HEK293 (cell line): Measurements from ENCODE around the gene ARF3.

Source experiments
- CTCF ChIA-PET: fragments of 350-600 bp; formaldehyde crosslinking; extraction: SDS; loops from one replicate; lab custom pipeline; 2021; ENCODE audit warnings: antibody characterized with exemption; lab: Yijun Ruan, JAX
- POLR2A ChIA-PET: fragments of 300-600 bp; formaldehyde crosslinking; extraction: SDS; loops from one replicate; lab custom pipeline; 2020; ENCODE audit warnings: antibody characterized with exemption, inconsistent platforms; lab: Yijun Ruan, JAX
- H3K27ac ChIP-seq: fragments of 200-500 bp; sonication (Bioruptor generic); 2 replicates; pipeline ENCODE4 v1.5.1; 2014; ENCODE audit warnings: low read depth, low read length, control low read depth, inconsistent platforms; ENCODE audit errors: extremely low read depth
- H3K36me3 ChIP-seq, 2 experiments: fragments of 200-500 bp in 1 of 2; sonication (Bioruptor generic) in 1 of 2; 1 replicate in 1 of 2; 2 replicates in 1 of 2; pipeline ENCODE4 v1.5.1; 2014 to 2017; ENCODE audit warnings: inconsistent platforms in 2 of 2, low read length in 2 of 2; ENCODE audit not compliant: control insufficient read depth in 2 of 2, insufficient read depth in 1 of 2
- H3K4me1 ChIP-seq: fragments of 200-500 bp; sonication (Bioruptor generic); 2 replicates; pipeline ENCODE4 v1.5.1; 2014; ENCODE audit warnings: mild to moderate bottlenecking, low read length, inconsistent platforms; ENCODE audit not compliant: control insufficient read depth, insufficient read depth
- H3K4me3 ChIP-seq: 2 replicates; pipeline ENCODE4 v1.5.1; 2011; ENCODE audit warnings: low read depth, mild to moderate bottlenecking, control low read depth, low read length, moderate library complexity
- H3K9me3 ChIP-seq: fragments of 200-500 bp; sonication (Bioruptor generic); 2 replicates; pipeline ENCODE4 v1.5.1; 2014; ENCODE audit warnings: low read depth, low read length, inconsistent platforms; ENCODE audit not compliant: control insufficient read depth, insufficient read depth
- GLI4 ChIP-seq: fragments of 450-650 bp; formaldehyde crosslinking; IDR thresholded peaks from 2 replicates; pipeline ENCODE4 v1.5.1; 2016; ENCODE audit warnings: missing biosample characterization, missing genetic modification characterization
- GLIS2 ChIP-seq: fragments of 450-650 bp; formaldehyde crosslinking; IDR thresholded peaks from 2 replicates; pipeline ENCODE4 v1.5.1; 2016; ENCODE audit warnings: missing biosample characterization, missing genetic modification characterization
- RBAK ChIP-seq: fragments of 450-650 bp; formaldehyde crosslinking; IDR thresholded peaks from 2 replicates; pipeline ENCODE4 v1.5.1; 2016; ENCODE audit warnings: missing biosample characterization, missing genetic modification characterization
- SCRT1 ChIP-seq: fragments of 450-650 bp; formaldehyde crosslinking; IDR thresholded peaks from 2 replicates; pipeline ENCODE4 v1.5.1; 2016; ENCODE audit warnings: missing biosample characterization, missing genetic modification characterization, borderline replicate concordance
- SETDB1 ChIP-seq: IDR thresholded peaks from one replicate; pipeline ENCODE4 v1.6.1; 2017; ENCODE audit warnings: mild to moderate bottlenecking, low read length, moderate library complexity, mixed read lengths; ENCODE audit not compliant: insufficient read length
- YY2 ChIP-seq: fragments of 450-650 bp; formaldehyde crosslinking; IDR thresholded peaks from 2 replicates; pipeline ENCODE4 v1.5.1; 2016; ENCODE audit warnings: missing biosample characterization, missing genetic modification characterization
- ZBTB7A ChIP-seq: fragments of 450-650 bp; formaldehyde crosslinking; IDR thresholded peaks from 2 replicates; pipeline ENCODE4 v1.5.1; 2016; ENCODE audit warnings: low read depth, missing biosample characterization, missing genetic modification characterization
- ZIC2 ChIP-seq: fragments of 450-650 bp; formaldehyde crosslinking; IDR thresholded peaks from 2 replicates; pipeline ENCODE4 v1.5.1; 2016; ENCODE audit warnings: missing biosample characterization, missing genetic modification characterization
- ZNF114 ChIP-seq: fragments of 450-650 bp; formaldehyde crosslinking; IDR thresholded peaks from 2 replicates; pipeline ENCODE4 v1.5.0; 2017; ENCODE audit warnings: missing biosample characterization, missing genetic modification characterization
- ZNF184 ChIP-seq: fragments of 450-650 bp; IDR thresholded peaks from 2 replicates; pipeline ENCODE4 v1.5.1; 2018; ENCODE audit warnings: missing biosample characterization, mild to moderate bottlenecking, missing genetic modification characterization
- ZNF2 ChIP-seq: fragments of 450-650 bp; formaldehyde crosslinking; IDR thresholded peaks from 2 replicates; pipeline ENCODE4 v1.5.1; 2016; ENCODE audit warnings: missing biosample characterization, missing genetic modification characterization
- ZNF211 ChIP-seq: fragments of 450-650 bp; formaldehyde crosslinking; IDR thresholded peaks from 2 replicates; pipeline ENCODE4 v1.5.1; 2016; ENCODE audit warnings: low read depth, missing biosample characterization, missing genetic modification characterization
- ZNF223 ChIP-seq: fragments of 450-650 bp; formaldehyde crosslinking; IDR thresholded peaks from 2 replicates; pipeline ENCODE4 v1.5.1; 2016; ENCODE audit warnings: missing biosample characterization, missing genetic modification characterization
- ZNF23 ChIP-seq: fragments of 450-650 bp; formaldehyde crosslinking; IDR thresholded peaks from 2 replicates; pipeline ENCODE4 v1.5.1; 2016; ENCODE audit warnings: missing biosample characterization, missing genetic modification characterization, borderline replicate concordance
- ZNF239 ChIP-seq: fragments of 450-650 bp; formaldehyde crosslinking; IDR thresholded peaks from 2 replicates; pipeline ENCODE4 v1.5.1; 2016; ENCODE audit warnings: missing biosample characterization, missing genetic modification characterization
- ZNF248 ChIP-seq: fragments of 450-650 bp; formaldehyde crosslinking; IDR thresholded peaks from 2 replicates; pipeline ENCODE4 v1.5.1; 2017; ENCODE audit warnings: missing biosample characterization, missing genetic modification characterization
- ZNF335 ChIP-seq: fragments of 450-650 bp; formaldehyde crosslinking; conservative IDR thresholded peaks from 2 replicates; pipeline ENCODE4 v1.5.1; 2016; ENCODE audit warnings: missing biosample characterization, missing genetic modification characterization
- ZNF341 ChIP-seq: fragments of 450-650 bp; formaldehyde crosslinking; IDR thresholded peaks from 2 replicates; pipeline ENCODE4; 2016; ENCODE audit warnings: low read depth, missing biosample characterization, missing genetic modification characterization
- ZNF596 ChIP-seq: fragments of 450-650 bp; IDR thresholded peaks from 2 replicates; pipeline ENCODE4 v1.5.0; 2018; ENCODE audit warnings: missing biosample characterization, mild to moderate bottlenecking, missing genetic modification characterization, moderate library complexity
- ZNF626 ChIP-seq: fragments of 450-650 bp; sonication (Bioruptor Pico); formaldehyde crosslinking; IDR thresholded peaks from 2 replicates; pipeline ENCODE4 v1.5.1; 2018; ENCODE audit warnings: missing biosample characterization, missing genetic modification characterization, inconsistent platforms
- ZNF654 ChIP-seq: fragments of 450-650 bp; formaldehyde crosslinking; IDR thresholded peaks from 2 replicates; pipeline ENCODE4 v1.5.1; 2016; ENCODE audit warnings: low read depth, missing biosample characterization, missing genetic modification characterization
- ZNF768 ChIP-seq: fragments of 450-650 bp; formaldehyde crosslinking; IDR thresholded peaks from 2 replicates; pipeline ENCODE4 v1.5.1; 2018; ENCODE audit warnings: missing biosample characterization, mild to moderate bottlenecking, missing genetic modification characterization
- TF ChIP-seq, protein P1 (sequence below): fragments of 450-650 bp; formaldehyde crosslinking; IDR thresholded peaks from 2 replicates; pipeline ENCODE4 v1.5.1; 2016; ENCODE audit warnings: missing biosample characterization, missing genetic modification characterization
- TF ChIP-seq, protein P2 (sequence below): fragments of 450-650 bp; formaldehyde crosslinking; IDR thresholded peaks from 2 replicates; pipeline ENCODE4 v1.5.1; 2016; ENCODE audit warnings: missing biosample characterization, missing genetic modification characterization
- TF ChIP-seq, protein P3 (sequence below): fragments of 450-650 bp; formaldehyde crosslinking; IDR thresholded peaks from 2 replicates; pipeline ENCODE4 v1.5.1; 2017; ENCODE audit warnings: missing biosample characterization, missing genetic modification characterization
- TF ChIP-seq, protein P4 (sequence below): fragments of 450-650 bp; formaldehyde crosslinking; IDR thresholded peaks from 2 replicates; pipeline ENCODE4 v1.5.1; 2017; ENCODE audit warnings: missing biosample characterization, missing genetic modification characterization

ARF3 gene

DNA sequence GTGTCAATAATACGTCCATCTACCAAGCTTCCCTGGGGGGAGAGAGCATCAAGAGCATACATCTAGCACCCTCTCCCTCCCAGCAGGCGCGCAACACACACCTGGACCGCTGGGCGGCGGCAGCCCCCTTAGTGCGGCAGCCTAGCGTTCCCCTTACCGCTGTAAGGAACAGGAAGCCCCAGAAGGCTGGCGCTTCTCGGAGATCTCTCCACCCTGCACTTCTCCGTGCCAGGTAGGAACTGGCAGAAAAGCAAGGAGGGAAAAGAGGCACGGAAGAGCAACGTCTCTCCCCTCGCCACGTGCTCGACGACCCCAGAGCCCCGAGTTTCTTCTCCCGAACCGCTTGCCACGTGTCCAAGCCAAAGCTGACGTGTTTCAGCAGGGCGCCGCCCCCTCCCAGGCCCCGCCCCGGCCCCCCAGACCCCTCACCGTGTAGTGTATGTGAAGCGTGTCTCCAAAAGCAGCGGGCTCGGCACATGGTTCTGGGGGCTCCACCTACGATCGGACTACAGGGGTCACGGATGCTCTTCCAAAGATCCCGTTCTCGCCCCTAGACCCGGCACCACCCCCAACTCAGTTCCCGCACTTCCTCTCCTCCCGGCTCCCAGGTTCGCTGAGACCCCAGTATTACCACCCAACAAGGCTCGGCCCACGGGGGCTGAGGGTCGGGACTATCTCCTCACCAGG, 32.5 kb downstream of the ARF3 start:
- ChIA-PET CTCF (interaction anchor here (0.9 to 5.3 kb wide), 8 partner anchors 12 to 119 kb away, joined by 3 to 40 read pairs (median 6); a partner anchor contains a TSS), POLR2A (interaction anchor here (2.1 kb wide), 1 partner anchor 33 kb away, joined by 5 read pairs; the partner anchor contains the start of gene ARF3)
- H3K4me3 ChIP-seq, result peak overlapping the region; percentile 38
- peak overlapping the region; percentile 49; the same call in 1 of the 2 replicates for H3K27ac ChIP-seq
- H3K9me3 ChIP-seq, result no peaks in the 10 kb centered on the region
- peaks cover 14 to 59% of the 10 kb centered on the region in 2 experiments for H3K36me3 ChIP-seq
- H3K4me1 ChIP-seq, result no peaks in the 10 kb centered on the region
- TF ChIP-seq ZNF341 (tag by site-specific recombination), result peak; percentile 62
- TF ChIP-seq ZIC2 (tag by site-specific recombination), result no peak
- TF ChIP-seq GLIS2, result peak; percentile 27; the same call in 1 of the 2 replicates
- TF ChIP-seq ZNF654 (tag by site-specific recombination), result peak; percentile 9; the same call in 1 of the 2 replicates
- TF ChIP-seq ZNF223 (tag by site-specific recombination), result no peak
- TF ChIP-seq RBAK (tag by site-specific recombination), result no peak

DNA sequence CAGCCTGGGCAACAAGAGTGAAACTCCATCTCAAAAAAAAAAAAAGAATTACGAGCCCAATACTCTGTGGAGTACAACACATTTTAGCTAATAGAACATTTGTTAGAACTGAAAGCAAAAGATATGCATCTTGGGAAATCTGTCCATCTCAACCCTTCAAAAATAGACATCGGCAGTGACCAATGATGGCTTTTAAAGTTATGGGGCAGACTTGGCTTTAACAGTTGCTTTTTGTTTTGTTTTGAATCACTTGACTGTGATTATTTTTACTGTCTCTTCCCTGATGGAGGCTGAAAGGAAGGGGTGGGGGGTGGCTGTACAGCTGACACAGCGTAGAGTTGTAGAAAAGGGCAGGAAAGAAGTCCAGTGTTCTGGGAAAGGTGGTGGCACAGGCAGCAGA, 34.2 kb downstream of the ARF3 start:
- Histone ChIP-seq H3K4me1 (no peaks in the 10 kb centered on the region), H3K27ac (no peak overlapping the region), H3K4me3 (no peak overlapping the region), H3K36me3 (peaks cover 14 to 52% of the 10 kb centered on the region in 2 experiments; a peak in 2 of 3 replicates), H3K9me3 (no peaks in the 10 kb centered on the region)
- TF ChIP-seq ZNF114, result no peak
- no peak for TF ChIP-seq ZNF2 (tag by site-specific recombination)
- TF ChIP-seq ZNF23 (tag by site-specific recombination), result no peak
- no peak for TF ChIP-seq GLI4
- TF ChIP-seq, protein P1, sequence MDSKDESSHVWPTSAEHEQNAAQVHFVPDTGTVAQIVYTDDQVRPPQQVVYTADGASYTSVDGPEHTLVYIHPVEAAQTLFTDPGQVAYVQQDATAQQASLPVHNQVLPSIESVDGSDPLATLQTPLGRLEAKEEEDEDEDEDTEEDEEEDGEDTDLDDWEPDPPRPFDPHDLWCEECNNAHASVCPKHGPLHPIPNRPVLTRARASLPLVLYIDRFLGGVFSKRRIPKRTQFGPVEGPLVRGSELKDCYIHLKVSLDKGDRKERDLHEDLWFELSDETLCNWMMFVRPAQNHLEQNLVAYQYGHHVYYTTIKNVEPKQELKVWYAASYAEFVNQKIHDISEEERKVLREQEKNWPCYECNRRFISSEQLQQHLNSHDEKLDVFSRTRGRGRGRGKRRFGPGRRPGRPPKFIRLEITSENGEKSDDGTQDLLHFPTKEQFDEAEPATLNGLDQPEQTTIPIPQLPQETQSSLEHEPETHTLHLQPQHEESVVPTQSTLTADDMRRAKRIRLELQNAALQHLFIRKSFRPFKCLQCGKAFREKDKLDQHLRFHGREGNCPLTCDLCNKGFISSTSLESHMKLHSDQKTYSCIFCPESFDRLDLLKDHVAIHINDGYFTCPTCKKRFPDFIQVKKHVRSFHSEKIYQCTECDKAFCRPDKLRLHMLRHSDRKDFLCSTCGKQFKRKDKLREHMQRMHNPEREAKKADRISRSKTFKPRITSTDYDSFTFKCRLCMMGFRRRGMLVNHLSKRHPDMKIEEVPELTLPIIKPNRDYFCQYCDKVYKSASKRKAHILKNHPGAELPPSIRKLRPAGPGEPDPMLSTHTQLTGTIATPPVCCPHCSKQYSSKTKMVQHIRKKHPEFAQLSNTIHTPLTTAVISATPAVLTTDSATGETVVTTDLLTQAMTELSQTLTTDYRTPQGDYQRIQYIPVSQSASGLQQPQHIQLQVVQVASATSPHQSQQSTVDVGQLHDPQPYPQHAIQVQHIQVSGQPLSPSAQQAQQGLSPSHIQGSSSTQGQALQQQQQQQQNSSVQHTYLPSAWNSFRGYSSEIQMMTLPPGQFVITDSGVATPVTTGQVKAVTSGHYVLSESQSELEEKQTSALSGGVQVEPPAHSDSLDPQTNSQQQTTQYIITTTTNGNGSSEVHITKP (tag by site-specific recombination), result no peak
- no peak for TF ChIP-seq ZNF335 (tag by site-specific recombination)
- TF ChIP-seq, protein P2, sequence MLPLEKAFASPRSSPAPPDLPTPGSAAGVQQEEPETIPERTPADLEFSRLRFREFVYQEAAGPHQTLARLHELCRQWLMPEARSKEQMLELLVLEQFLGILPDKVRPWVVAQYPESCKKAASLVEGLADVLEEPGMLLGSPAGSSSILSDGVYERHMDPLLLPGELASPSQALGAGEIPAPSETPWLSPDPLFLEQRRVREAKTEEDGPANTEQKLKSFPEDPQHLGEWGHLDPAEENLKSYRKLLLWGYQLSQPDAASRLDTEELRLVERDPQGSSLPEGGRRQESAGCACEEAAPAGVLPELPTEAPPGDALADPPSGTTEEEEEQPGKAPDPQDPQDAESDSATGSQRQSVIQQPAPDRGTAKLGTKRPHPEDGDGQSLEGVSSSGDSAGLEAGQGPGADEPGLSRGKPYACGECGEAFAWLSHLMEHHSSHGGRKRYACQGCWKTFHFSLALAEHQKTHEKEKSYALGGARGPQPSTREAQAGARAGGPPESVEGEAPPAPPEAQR (tag by site-specific recombination), result no peak
- TF ChIP-seq, protein P3, sequence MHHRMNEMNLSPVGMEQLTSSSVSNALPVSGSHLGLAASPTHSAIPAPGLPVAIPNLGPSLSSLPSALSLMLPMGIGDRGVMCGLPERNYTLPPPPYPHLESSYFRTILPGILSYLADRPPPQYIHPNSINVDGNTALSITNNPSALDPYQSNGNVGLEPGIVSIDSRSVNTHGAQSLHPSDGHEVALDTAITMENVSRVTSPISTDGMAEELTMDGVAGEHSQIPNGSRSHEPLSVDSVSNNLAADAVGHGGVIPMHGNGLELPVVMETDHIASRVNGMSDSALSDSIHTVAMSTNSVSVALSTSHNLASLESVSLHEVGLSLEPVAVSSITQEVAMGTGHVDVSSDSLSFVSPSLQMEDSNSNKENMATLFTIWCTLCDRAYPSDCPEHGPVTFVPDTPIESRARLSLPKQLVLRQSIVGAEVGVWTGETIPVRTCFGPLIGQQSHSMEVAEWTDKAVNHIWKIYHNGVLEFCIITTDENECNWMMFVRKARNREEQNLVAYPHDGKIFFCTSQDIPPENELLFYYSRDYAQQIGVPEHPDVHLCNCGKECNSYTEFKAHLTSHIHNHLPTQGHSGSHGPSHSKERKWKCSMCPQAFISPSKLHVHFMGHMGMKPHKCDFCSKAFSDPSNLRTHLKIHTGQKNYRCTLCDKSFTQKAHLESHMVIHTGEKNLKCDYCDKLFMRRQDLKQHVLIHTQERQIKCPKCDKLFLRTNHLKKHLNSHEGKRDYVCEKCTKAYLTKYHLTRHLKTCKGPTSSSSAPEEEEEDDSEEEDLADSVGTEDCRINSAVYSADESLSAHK, result no peak
- no peak for TF ChIP-seq SCRT1
- no peak for TF ChIP-seq ZNF768 (tag by site-specific recombination)
- TF ChIP-seq ZBTB7A (tag by site-specific recombination), result no peak
- TF ChIP-seq YY2 (tag by site-specific recombination), result no peak
- no peak for TF ChIP-seq SETDB1
- no peak for TF ChIP-seq ZNF184 (tag by site-specific recombination)
- TF ChIP-seq ZNF248 (tag by site-specific recombination), result no peak
- no peak for TF ChIP-seq ZNF239 (tag by site-specific recombination)
- no peak for TF ChIP-seq ZNF211 (tag by site-specific recombination)
- no peak for TF ChIP-seq ZNF596
- TF ChIP-seq, protein P4, sequence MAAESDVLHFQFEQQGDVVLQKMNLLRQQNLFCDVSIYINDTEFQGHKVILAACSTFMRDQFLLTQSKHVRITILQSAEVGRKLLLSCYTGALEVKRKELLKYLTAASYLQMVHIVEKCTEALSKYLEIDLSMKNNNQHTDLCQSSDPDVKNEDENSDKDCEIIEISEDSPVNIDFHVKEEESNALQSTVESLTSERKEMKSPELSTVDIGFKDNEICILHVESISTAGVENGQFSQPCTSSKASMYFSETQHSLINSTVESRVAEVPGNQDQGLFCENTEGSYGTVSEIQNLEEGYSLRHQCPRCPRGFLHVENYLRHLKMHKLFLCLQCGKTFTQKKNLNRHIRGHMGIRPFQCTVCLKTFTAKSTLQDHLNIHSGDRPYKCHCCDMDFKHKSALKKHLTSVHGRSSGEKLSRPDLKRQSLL (tag by site-specific recombination), result no peak
- no peak for TF ChIP-seq ZNF626 (tag by site-specific recombination)
- ChIA-PET POLR2A (no interaction called here), CTCF (interaction anchor here (0.6 to 5.3 kb wide), 9 partner anchors 13 to 70 kb away, joined by 3 to 40 read pairs (median 4); a partner anchor contains a TSS)
